ENCODE data around the gene CEACAM18.
"Not testable (repeated sequence)": the region's sequence is repeated elsewhere in the genome, so short reads cannot be mapped to it uniquely, and the experiment has no call there.

The CEACAM18 gene

GRCh38 chr19:51500931-51501330, 22.6 kb downstream of the CEACAM18 start:
- not testable (repeated sequence) for DNase-seq

GRCh38 chr19:51501594-51502263, 23.4 kb downstream of the CEACAM18 start, which contains the start of gene SIGLEC12:
SIGLEC12 (minus strand) TSS chr19:51501800; CDS start chr19:51501733, 67 bp downstream.
- no peak for DNase-seq

GRCh38 chr19:51503286-51503817, 25.0 kb downstream of the CEACAM18 start:
- no peak for DNase-seq

- DNase-seq: no peak
Measured at GRCh38 chr19:51503896-51504295, 25.6 kb downstream of the CEACAM18 start.

GRCh38 chr19:51505904-51506303, 27.6 kb downstream of the CEACAM18 start:
- no peak for DNase-seq

GRCh38 chr19:51507192-51507591, 28.9 kb downstream of the CEACAM18 start:
- no peak for DNase-seq

- DNase-seq: no peak
Measured at GRCh38 chr19:51507640-51508058, 29.3 kb downstream of the CEACAM18 start.

- DNase-seq: no peak
Measured at GRCh38 chr19:51508059-51508733, 29.9 kb downstream of the CEACAM18 start.

- DNase-seq: no peak
Measured at GRCh38 chr19:51509823-51510660, 31.7 kb downstream of the CEACAM18 start.

GRCh38 chr19:51511353-51511752, 33.0 kb downstream of the CEACAM18 start:
- DNase-seq: no peak

GRCh38 chr19:51513968-51514367, 35.6 kb downstream of the CEACAM18 start:
- DNase-seq: no peak

- no peak for DNase-seq
Measured at GRCh38 chr19:51514866-51515481, 36.6 kb downstream of the CEACAM18 start.

- no peak for DNase-seq
Measured at GRCh38 chr19:51520728-51521127, 42.4 kb downstream of the CEACAM18 start.

GRCh38 chr19:51521357-51521756, 43.0 kb downstream of the CEACAM18 start:
- DNase-seq: no peak

- no peak for DNase-seq
Measured at GRCh38 chr19:51521781-51522180, 43.4 kb downstream of the CEACAM18 start.

GRCh38 chr19:51524666-51525264, 46.4 kb downstream of the CEACAM18 start:
- DNase-seq: no peak

GRCh38 chr19:51525651-51526050, 47.3 kb downstream of the CEACAM18 start:
- no peak for DNase-seq

- DNase-seq: no peak
Measured at GRCh38 chr19:51529301-51529700, 51.0 kb downstream of the CEACAM18 start.

- DNase-seq: no peak
Measured at GRCh38 chr19:51530616-51531015, 52.3 kb downstream of the CEACAM18 start.

GRCh38 chr19:51531349-51532315, 53.3 kb downstream of the CEACAM18 start, which contains the start of gene SIGLEC6:
SIGLEC6 (minus strand) TSS chr19:51531670; CDS start chr19:51531648, 22 bp downstream.
- no peak for DNase-seq

GRCh38 chr19:51535535-51535934, 57.2 kb downstream of the CEACAM18 start:
- no peak for DNase-seq

All from GOT3 (cell line).